ENCODE measurements around the gene KIAA1755. TPM values are rescaled to one million over a fixed set of nuclear protein-coding genes. Genes with fewer than 3 reads are reported as not detected.
A peak's percentile ranks its signal among the peaks of the same experiment; 100 is the strongest.

KIAA1755 gene
- total RNA-seq, 1 donor from 2014 or later: 15.2 TPM

DNA sequence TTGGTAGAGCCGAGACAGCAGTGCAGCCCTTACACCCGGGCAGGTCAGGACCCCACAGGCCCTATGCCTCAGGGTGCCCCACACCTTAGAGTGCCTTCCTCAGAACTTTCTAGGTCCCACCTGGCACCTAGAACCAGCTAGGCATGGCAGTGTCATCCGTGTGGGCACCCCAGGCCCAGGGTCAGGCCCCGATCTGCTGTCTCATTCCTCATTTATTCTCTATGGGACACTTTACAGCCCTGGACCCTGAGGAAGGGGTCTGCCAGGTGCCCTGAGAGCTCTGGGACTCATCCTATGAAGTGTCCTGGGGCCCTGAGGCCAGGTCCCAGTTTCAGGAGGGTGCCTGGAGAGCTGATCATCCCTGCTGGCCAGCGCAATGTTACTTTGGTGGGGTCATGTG lies 35.3 kb upstream of the KIAA1755 start:
- Histone ChIP-seq H3K9me3 (no peaks in the 10 kb centered on the region), H3K27me3 (no peaks in the 10 kb centered on the region), H3K4me3 (no peak overlapping the region), H3K4me1 (peaks cover 5 to 10% of the 10 kb centered on the region in 2 donors), H3K27ac (no peak overlapping the region), H3K36me3 (no peaks in the 10 kb centered on the region)
- intact Hi-C loops (cut with DNase I): loop anchor here (5.0 to 10.0 kb wide), 2 partner anchors 49 to 241 kb away; no protein-coding TSS in a partner anchor
- DNase-seq (ENCODE audit: low spot score in 2 of 2): no peak
- TF ChIP-seq, protein P1, sequence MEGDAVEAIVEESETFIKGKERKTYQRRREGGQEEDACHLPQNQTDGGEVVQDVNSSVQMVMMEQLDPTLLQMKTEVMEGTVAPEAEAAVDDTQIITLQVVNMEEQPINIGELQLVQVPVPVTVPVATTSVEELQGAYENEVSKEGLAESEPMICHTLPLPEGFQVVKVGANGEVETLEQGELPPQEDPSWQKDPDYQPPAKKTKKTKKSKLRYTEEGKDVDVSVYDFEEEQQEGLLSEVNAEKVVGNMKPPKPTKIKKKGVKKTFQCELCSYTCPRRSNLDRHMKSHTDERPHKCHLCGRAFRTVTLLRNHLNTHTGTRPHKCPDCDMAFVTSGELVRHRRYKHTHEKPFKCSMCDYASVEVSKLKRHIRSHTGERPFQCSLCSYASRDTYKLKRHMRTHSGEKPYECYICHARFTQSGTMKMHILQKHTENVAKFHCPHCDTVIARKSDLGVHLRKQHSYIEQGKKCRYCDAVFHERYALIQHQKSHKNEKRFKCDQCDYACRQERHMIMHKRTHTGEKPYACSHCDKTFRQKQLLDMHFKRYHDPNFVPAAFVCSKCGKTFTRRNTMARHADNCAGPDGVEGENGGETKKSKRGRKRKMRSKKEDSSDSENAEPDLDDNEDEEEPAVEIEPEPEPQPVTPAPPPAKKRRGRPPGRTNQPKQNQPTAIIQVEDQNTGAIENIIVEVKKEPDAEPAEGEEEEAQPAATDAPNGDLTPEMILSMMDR (IDR thresholded peaks at IDR 0.05): no peak

DNA sequence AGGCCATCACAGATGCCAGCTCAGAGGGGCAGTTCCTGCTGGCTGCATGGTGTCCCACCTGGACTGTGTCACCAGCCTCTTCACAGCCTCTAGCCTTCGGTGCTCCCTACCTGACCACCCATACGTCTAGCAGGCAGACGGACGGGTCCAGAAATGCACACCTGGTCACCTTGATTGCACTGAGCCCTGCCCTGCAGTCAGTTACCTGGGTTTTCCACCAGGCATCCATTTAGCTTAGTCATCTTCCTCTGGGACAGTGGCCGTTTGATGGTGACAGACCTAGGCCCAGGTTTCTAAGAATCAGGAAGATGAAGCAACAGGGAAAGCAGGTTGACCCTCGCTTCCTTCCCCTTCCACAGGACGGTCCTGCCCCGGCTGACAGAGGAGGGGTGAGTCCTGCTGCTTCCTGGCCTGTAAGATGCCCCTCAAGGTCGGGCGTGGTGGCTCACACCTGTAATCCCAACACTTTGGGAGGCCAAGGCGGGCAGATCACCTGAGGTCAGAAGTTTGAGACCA lies 33.6 kb upstream of the KIAA1755 start:
- DNase-seq (ENCODE audit: low spot score in 2 of 2): no peak
- Histone ChIP-seq H3K36me3 (no peaks in the 10 kb centered on the region), H3K4me3 (no peak overlapping the region), H3K27me3 (no peaks in the 10 kb centered on the region), H3K27ac (no peak overlapping the region), H3K9me3 (no peaks in the 10 kb centered on the region), H3K4me1 (peaks cover 3 to 8% of the 10 kb centered on the region in 2 donors)
- intact Hi-C loops (cut with DNase I): loop anchor here (10.0 kb wide), 1 partner anchor 239 kb away; no protein-coding TSS in a partner anchor
- TF ChIP-seq, protein P1 (IDR thresholded peaks at IDR 0.05): no peak

DNA sequence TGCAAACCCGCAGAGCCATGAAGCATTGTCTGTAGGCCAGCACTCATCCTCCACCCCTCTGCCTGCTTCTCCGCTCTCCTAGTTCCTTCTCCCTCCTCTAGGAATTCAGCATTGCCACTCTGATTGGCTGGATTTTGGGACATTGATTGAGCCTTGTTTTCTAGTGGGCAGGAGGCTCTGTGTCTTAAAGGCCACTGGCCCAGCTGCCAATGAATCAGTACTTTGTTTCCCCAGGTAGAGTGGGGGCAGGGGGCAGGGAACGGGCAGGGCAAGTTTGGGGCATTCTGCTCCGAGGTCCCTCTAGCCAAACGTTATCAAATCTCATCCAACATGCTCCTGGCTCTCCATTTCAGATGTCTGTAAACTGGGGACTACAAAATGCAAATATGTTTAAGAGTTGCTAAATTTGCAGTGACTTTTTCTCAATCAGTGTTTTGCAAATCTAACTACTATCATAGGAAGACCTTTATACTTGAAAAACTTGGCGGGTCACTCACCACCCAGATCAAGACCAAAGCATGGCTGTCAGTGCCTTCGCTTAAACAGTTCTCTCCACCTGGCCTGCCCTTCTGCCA lies 33.0 kb upstream of the KIAA1755 start:
- TF ChIP-seq, protein P1 (IDR thresholded peaks at IDR 0.05): no peak
- intact Hi-C loops (cut with DNase I): loop anchor here (10.0 kb wide), 1 partner anchor 239 kb away; no protein-coding TSS in a partner anchor
- no peak overlapping the region for H3K27ac ChIP-seq

DNA sequence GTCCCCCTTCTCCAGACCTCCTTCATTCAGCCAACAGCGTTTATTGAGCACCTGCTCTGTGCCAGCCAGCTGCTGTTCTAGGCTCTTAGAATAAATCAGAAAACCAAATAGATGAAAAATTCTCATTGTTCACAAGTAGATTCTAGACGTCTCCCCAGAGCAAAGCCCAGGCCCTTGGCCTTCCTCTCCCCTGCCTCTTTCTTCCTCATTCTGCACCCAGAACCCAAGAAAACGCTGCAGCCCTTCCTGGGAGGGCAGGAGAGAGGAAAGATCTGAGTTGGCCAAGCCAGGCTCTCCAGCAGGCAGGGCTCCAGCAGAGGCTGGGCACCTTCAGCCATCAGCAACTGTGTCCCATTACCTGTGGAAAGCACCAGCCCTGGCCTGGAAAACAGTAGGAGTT lies 31.4 kb upstream of the KIAA1755 start:
- H3K9me3 ChIP-seq: no peaks in the 10 kb centered on the region
- no peak overlapping the region for H3K27ac ChIP-seq
- H3K36me3 ChIP-seq: no peaks in the 10 kb centered on the region
- H3K27me3 ChIP-seq: no peaks in the 10 kb centered on the region
- H3K4me3 ChIP-seq: no peak overlapping the region
- no peaks in the 10 kb centered on the region for H3K4me1 ChIP-seq
- intact Hi-C loops (cut with DNase I): loop anchor here (1.0 to 10.0 kb wide), 2 partner anchors 63 to 237 kb away; no protein-coding TSS in a partner anchor
- TF ChIP-seq, protein P1 (IDR thresholded peaks at IDR 0.05): no peak
- no peak for DNase-seq (ENCODE audit: low spot score in 2 of 2)

More for the DNA sequence above, 33.0 kb upstream of the KIAA1755 start:
- no peaks in the 10 kb centered on the region for H3K9me3 ChIP-seq
- no peaks in the 10 kb centered on the region for H3K36me3 ChIP-seq
- H3K4me3 ChIP-seq: no peak overlapping the region
- H3K4me1 ChIP-seq: peaks cover 0 to 4% of the 10 kb centered on the region in 2 donors
- H3K27me3 ChIP-seq: no peaks in the 10 kb centered on the region
- no peak for DNase-seq (ENCODE audit: low spot score in 2 of 2)

DNA sequence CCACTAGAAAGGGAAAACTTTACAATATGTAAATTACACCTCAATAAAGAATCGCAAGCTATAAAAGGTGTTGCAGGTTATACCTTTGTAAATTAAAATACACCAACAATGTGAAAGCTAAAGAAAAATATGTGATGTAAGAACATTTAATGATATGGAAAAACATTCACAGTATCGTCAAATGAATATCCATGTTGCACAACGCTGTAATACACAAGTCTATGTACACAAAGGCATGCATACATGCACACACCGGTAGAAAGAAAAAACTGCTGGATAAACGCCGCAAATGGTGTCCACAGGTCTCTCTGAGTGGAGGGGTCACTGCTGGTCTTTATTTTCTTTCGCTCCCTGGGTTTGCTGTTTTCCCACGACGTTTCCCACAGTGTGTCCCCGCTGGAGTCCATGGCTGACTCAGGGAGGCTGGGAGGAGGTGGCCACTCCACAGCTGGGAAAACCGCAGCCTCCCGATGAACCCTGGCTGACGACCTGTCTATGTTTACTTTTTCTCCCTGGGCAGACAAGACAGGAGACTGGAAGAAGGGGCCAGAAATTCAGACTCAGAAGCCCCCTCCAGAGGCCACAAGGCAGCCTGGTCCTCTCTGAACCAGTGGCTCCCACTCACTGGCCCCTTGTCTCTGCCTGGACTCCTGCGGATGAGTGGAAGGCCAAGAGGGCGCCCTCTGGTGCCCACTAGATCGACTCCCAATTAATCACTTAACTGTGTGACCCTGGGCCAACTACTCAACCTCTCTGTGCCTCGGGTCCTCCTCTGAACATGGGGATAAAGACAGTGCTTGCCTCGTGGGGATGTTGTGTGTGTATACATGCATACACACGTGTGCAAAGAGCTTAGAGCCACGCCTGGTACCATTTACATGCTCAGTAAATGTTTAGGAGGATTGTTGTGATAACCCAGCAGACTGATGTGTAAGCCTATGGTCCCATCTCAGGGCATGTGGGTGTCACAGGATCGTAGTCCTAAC lies 30.6 kb upstream of the KIAA1755 start:
- intact Hi-C loops (cut with DNase I): loop anchor here (10.0 kb wide), 1 partner anchor 236 kb away; no protein-coding TSS in a partner anchor
- Histone ChIP-seq H3K9me3 (no peaks in the 10 kb centered on the region), H3K27me3 (no peaks in the 10 kb centered on the region), H3K36me3 (no peaks in the 10 kb centered on the region), H3K27ac (no peak overlapping the region), H3K4me1 (no peaks in the 10 kb centered on the region), H3K4me3 (no peak overlapping the region)
- DNase-seq (ENCODE audit: low spot score in 2 of 2): peak in 1 of 2 donors; percentile 64
- TF ChIP-seq, protein P1 (IDR thresholded peaks at IDR 0.05): peak; percentile 29 to 51 (median 44)

Measured in ascending aorta (tissue), 2 donors.